SK-N-SH (cell line): ENCODE data around the gene SOX2. TPM values are rescaled to one million over a fixed set of nuclear protein-coding genes. Genes with fewer than 3 reads are reported as not detected.

ENCODE experiments used
- CTCF ChIA-PET: fragments of 300-600, 350-600 bp; formaldehyde crosslinking; extraction: SDS; loops from one replicate; lab custom pipeline; 2021; lab: Yijun Ruan, JAX
- POLR2A ChIA-PET: fragments of 350-600 bp; sonication (Branson Sonifier 250); formaldehyde crosslinking; extraction: SDS; loops from one replicate; lab custom pipeline; 2020; ENCODE audit warnings: antibody characterized with exemption, inconsistent platforms; lab: Yijun Ruan, JAX
- DNase-seq: peaks from one replicate; pipeline ENCODE4 v3.0.0; 2012
- H2AFZ ChIP-seq: fragments of 200-600 bp; sonication (generic); 2 replicates; pipeline ENCODE4 v1.8.1; 2016; ENCODE audit warnings: antibody characterized with exemption, mild to moderate bottlenecking, low read depth
- H3F3A ChIP-seq: fragments of 200-600 bp; sonication (generic); replicated peaks from 2 replicates; pipeline ENCODE3; 2016; ENCODE audit warnings: antibody characterized with exemption, mild to moderate bottlenecking; ENCODE audit not compliant: insufficient read depth
- H3K27ac ChIP-seq, 2 experiments: fragments of 200-500 bp in 1 of 2; fragments of 200-600 bp in 1 of 2; sonication (Bioruptor generic) in 1 of 2; sonication (generic), shearing (Covaris generic) in 1 of 2; 2 replicates each; pipeline versions ENCODE4 v1.5.1 to v1.6.1; 2014 to 2016; ENCODE audit warnings: low read depth in 2 of 2, inconsistent platforms in 1 of 2, low read length in 1 of 2, mild to moderate bottlenecking in 1 of 2, mixed read lengths in 1 of 2
- H3K27me3 ChIP-seq: fragments of 200-600 bp; sonication (generic), shearing (Covaris generic); 2 replicates; pipeline ENCODE4 v1.6.1; 2016; ENCODE audit warnings: mixed run types; ENCODE audit not compliant: insufficient read depth
- H3K36me3 ChIP-seq, 2 experiments: fragments of 200-500 bp in 1 of 2; fragments of 200-600 bp in 1 of 2; sonication (Bioruptor generic) in 1 of 2; sonication (generic) in 1 of 2; replicated peaks in 1 of 2; 2 replicates each; pipeline versions ENCODE3 to v1.5.1; 2014 to 2016; ENCODE audit warnings: low read length in 1 of 2, mild to moderate bottlenecking in 1 of 2; ENCODE audit not compliant: insufficient read depth in 2 of 2, control insufficient read depth in 1 of 2
- H3K4me1 ChIP-seq, 2 experiments: fragments of 200-500 bp in 1 of 2; fragments of 200-600 bp in 1 of 2; sonication (Bioruptor generic) in 1 of 2; sonication (generic), shearing (Covaris generic) in 1 of 2; 2 replicates each; pipeline versions ENCODE4 v1.5.1 to v1.6.1; 2014 to 2016; ENCODE audit warnings: low read depth in 1 of 2, low read length in 1 of 2, mixed run types in 1 of 2; ENCODE audit not compliant: insufficient read depth in 2 of 2, control insufficient read depth in 1 of 2
- H3K4me2 ChIP-seq: fragments of 200-600 bp; sonication (generic), shearing (Covaris generic); 2 replicates; pipeline ENCODE4 v1.6.1; 2017; ENCODE audit warnings: mixed run types
- H3K4me3 ChIP-seq, 2 experiments: fragments of 200-500 bp in 1 of 2; fragments of 200-600 bp in 1 of 2; sonication (Bioruptor generic) in 1 of 2; sonication (generic), shearing (Covaris generic) in 1 of 2; 2 replicates each; pipeline versions ENCODE4 v1.5.1 to v1.8.1; 2014 to 2016; ENCODE audit warnings: low read depth in 2 of 2, inconsistent platforms in 1 of 2, low read length in 1 of 2, mild to moderate bottlenecking in 1 of 2, mixed read lengths in 1 of 2, moderate library complexity in 1 of 2
- H3K79me2 ChIP-seq: fragments of 200-600 bp; sonication (generic); 2 replicates; pipeline ENCODE4 v1.8.1; 2017; ENCODE audit warnings: mild to moderate bottlenecking; ENCODE audit not compliant: insufficient read depth
- H3K9ac ChIP-seq: fragments of 200-600 bp; sonication (generic); 2 replicates; pipeline ENCODE4 v1.6.1; 2017; ENCODE audit warnings: mixed run types
- H3K9me2 ChIP-seq: fragments of 200-600 bp; sonication (generic); 2 replicates; pipeline ENCODE4 v1.6.1; 2017; ENCODE audit warnings: mixed run types
- H3K9me3 ChIP-seq: fragments of 200-600 bp; sonication (generic); 2 replicates; pipeline ENCODE4 v1.6.1; 2017; ENCODE audit warnings: mixed run types, mild to moderate bottlenecking, moderate library complexity
- H4K20me1 ChIP-seq: fragments of 200-600 bp; sonication (generic); 2 replicates; pipeline ENCODE4 v1.6.1; 2017; ENCODE audit warnings: mild to moderate bottlenecking, mixed run types; ENCODE audit not compliant: insufficient read depth
- EP300 ChIP-seq, 2 experiments: IDR thresholded peaks; 2 replicates each; pipeline versions ENCODE4 v1.4.0 to v1.6.1; 2012; ENCODE audit warnings: borderline replicate concordance in 1 of 2, low read depth in 1 of 2, low read length in 1 of 2
- FOXM1 ChIP-seq: IDR thresholded peaks from 2 replicates; pipeline ENCODE4 v1.4.0; 2012; ENCODE audit warnings: low read depth, mild to moderate bottlenecking
- GABPA ChIP-seq: IDR thresholded peaks from 2 replicates; pipeline ENCODE4 v1.4.0; 2012; ENCODE audit warnings: low read depth, mild to moderate bottlenecking
- GATA2 ChIP-seq: sonication (generic); formaldehyde crosslinking; IDR thresholded peaks from 2 replicates; pipeline ENCODE4 v1.5.0; 2020; ENCODE audit warnings: mild to moderate bottlenecking, missing genetic modification reagents
- JUND ChIP-seq: IDR thresholded peaks from 2 replicates; pipeline ENCODE4 v1.4.0; 2012
- MXI1 ChIP-seq: IDR thresholded peaks from 2 replicates; pipeline ENCODE4 v1.6.1; 2012; ENCODE audit warnings: mild to moderate bottlenecking, low read depth, low read length, improper control_type of control experiment
- NRF1 ChIP-seq: IDR thresholded peaks from 2 replicates; pipeline ENCODE4 v1.6.1; 2012; ENCODE audit warnings: low read depth, mild to moderate bottlenecking, low read length
- RAD21 ChIP-seq: IDR thresholded peaks from 2 replicates; pipeline ENCODE4 v1.6.1; 2012; ENCODE audit warnings: mild to moderate bottlenecking, low read length
- SMC3 ChIP-seq: IDR thresholded peaks from 2 replicates; pipeline ENCODE4 v1.6.1; 2012; ENCODE audit warnings: low read depth, low read length, improper control_type of control experiment
- TAF1 ChIP-seq: IDR thresholded peaks from 2 replicates; pipeline ENCODE4 v1.6.1; 2012; ENCODE audit warnings: low read depth, mild to moderate bottlenecking, low read length, moderate library complexity, borderline replicate concordance
- WGBS: methylation state at CpG from one replicate; pipeline ENCODE4 v1.1.6; 2017; ENCODE audit warnings: low lambda C conversion rate; 5-methylcytosine and 5-hydroxymethylcytosine counted together
- polyA plus RNA-seq, 3 experiments: library from polyadenylated mRNA; depleted of rRNA; stranded (reverse); fragments of >200 nt; gene quantifications; 2 replicates each; pipeline ENCODE4 v1.2.3, GENCODE V29; 2012
- TF ChIP-seq, protein P1 (sequence below): IDR thresholded peaks from 2 replicates; pipeline ENCODE4 v1.4.0; 2012; ENCODE audit warnings: low read depth, borderline replicate concordance
- TF ChIP-seq, protein P2 (sequence below): IDR thresholded peaks from 2 replicates; pipeline ENCODE4; 2012
- TF ChIP-seq, protein P3 (sequence below): IDR thresholded peaks from 2 replicates; pipeline ENCODE4 v1.4.0; 2012; ENCODE audit warnings: low read depth
- TF ChIP-seq, protein P4 (sequence below): IDR thresholded peaks from 2 replicates; pipeline ENCODE4 v1.4.0; 2012; ENCODE audit warnings: low read depth, borderline replicate concordance

Gene SOX2
- polyA plus RNA-seq (2012; rRNA removed) = 0.10 and 0.13 TPM in 2 replicates
- polyA plus RNA-seq (2012; cell fraction: cytosol; rRNA removed) = 0.12 and 0.16 TPM in 2 replicates
- polyA plus RNA-seq (2012; cell fraction: nucleus; rRNA removed) = 0.02 and 0.14 TPM in 2 replicates

DNA sequence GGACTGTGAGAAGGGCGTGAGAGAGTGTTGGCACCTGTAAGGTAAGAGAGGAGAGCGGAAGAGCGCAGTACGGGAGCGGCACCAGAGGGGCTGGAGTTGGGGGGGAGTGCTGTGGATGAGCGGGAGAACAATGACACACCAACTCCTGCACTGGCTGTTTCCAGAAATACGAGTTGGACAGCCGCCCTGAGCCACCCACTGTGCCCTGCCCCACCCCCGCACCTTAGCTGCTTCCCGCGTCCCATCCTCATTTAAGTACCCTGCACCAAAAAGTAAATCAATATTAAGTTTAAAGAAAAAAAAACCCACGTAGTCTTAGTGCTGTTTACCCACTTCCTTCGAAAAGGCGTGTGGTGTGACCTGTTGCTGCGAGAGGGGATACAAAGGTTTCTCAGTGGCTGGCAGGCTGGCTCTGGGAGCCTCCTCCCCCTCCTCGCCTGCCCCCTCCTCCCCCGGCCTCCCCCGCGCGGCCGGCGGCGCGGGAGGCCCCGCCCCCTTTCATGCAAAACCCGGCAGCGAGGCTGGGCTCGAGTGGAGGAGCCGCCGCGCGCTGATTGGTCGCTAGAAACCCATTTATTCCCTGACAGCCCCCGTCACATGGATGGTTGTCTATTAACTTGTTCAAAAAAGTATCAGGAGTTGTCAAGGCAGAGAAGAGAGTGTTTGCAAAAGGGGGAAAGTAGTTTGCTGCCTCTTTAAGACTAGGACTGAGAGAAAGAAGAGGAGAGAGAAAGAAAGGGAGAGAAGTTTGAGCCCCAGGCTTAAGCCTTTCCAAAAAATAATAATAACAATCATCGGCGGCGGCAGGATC is at the start of gene SOX2:
Gene SOX2, plus strand, starts transcription at position 601 of the 811 bp plus-strand sequence. CDS start 436 bp downstream, outside the sequence.
- Histone ChIP-seq H3K36me3 (no peaks in the 10 kb centered on the region), H3K9ac (no peak within 1 kb of the TSS), H3K27ac (no peak within 1 kb of the TSS; a peak in 1 of 4 replicates), H3K9me3 (no peaks in the 10 kb centered on the region), H3K9me2 (no peaks in the 10 kb centered on the region), H3K27me3 (peaks cover 14% of the 10 kb centered on the region; the same call in 1 of the 2 replicates), H4K20me1 (no peaks in the 10 kb centered on the region), H3K79me2 (no peaks in the 10 kb centered on the region), H3F3A (no peaks in the 10 kb centered on the region), H3K4me2 (peak within 1 kb of the TSS; percentile 72), H3K4me1 (peaks cover 0 to 16% of the 10 kb centered on the region in 2 experiments; a peak in 1 of 4 replicates), H3K4me3 (peak within 1 kb of the TSS; percentile 49 to 56), H2AFZ (peak within 1 kb of the TSS; percentile 90)
- 21% methylated on average over 31 of the region's 37 CpGs for WGBS
- TF ChIP-seq, protein P1, sequence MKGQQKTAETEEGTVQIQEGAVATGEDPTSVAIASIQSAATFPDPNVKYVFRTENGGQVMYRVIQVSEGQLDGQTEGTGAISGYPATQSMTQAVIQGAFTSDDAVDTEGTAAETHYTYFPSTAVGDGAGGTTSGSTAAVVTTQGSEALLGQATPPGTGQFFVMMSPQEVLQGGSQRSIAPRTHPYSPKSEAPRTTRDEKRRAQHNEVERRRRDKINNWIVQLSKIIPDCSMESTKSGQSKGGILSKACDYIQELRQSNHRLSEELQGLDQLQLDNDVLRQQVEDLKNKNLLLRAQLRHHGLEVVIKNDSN = no peak
- TF ChIP-seq, protein P2, sequence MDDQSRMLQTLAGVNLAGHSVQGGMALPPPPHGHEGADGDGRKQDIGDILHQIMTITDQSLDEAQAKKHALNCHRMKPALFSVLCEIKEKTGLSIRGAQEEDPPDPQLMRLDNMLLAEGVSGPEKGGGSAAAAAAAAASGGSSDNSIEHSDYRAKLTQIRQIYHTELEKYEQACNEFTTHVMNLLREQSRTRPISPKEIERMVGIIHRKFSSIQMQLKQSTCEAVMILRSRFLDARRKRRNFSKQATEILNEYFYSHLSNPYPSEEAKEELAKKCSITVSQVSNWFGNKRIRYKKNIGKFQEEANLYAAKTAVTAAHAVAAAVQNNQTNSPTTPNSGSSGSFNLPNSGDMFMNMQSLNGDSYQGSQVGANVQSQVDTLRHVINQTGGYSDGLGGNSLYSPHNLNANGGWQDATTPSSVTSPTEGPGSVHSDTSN = peak; percentile 38; the same call in 1 of the 2 replicates
- TF ChIP-seq, protein P3, sequence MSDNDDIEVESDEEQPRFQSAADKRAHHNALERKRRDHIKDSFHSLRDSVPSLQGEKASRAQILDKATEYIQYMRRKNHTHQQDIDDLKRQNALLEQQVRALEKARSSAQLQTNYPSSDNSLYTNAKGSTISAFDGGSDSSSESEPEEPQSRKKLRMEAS = peak; percentile 21; the same call in 1 of the 2 replicates
- TF ChIP-seq RAD21 = no peak
- TF ChIP-seq MXI1 = peak; percentile 90
- no peak for TF ChIP-seq TAF1
- TF ChIP-seq NRF1 = no peak
- TF ChIP-seq, protein P4, sequence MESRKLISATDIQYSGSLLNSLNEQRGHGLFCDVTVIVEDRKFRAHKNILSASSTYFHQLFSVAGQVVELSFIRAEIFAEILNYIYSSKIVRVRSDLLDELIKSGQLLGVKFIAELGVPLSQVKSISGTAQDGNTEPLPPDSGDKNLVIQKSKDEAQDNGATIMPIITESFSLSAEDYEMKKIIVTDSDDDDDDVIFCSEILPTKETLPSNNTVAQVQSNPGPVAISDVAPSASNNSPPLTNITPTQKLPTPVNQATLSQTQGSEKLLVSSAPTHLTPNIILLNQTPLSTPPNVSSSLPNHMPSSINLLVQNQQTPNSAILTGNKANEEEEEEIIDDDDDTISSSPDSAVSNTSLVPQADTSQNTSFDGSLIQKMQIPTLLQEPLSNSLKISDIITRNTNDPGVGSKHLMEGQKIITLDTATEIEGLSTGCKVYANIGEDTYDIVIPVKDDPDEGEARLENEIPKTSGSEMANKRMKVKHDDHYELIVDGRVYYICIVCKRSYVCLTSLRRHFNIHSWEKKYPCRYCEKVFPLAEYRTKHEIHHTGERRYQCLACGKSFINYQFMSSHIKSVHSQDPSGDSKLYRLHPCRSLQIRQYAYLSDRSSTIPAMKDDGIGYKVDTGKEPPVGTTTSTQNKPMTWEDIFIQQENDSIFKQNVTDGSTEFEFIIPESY = no peak
- TF ChIP-seq EP300 (IDR thresholded peaks at IDR 0.05; ENCODE audit: borderline replicate concordance in 1 of 2, low read depth in 1 of 2, low read length in 1 of 2) = no peak
- no peak for TF ChIP-seq JUND
- TF ChIP-seq SMC3 = no peak
- no peak for TF ChIP-seq GABPA
- no peak for TF ChIP-seq FOXM1
- TF ChIP-seq GATA2 (CRISPR knock-in tag) = no peak
- POLR2A ChIA-PET = no interaction called here
- CTCF ChIA-PET = interaction anchor here (0.9 to 1.9 kb wide), 6 partner anchors 10 to 548 kb away, joined by 3 to 6 read pairs (median 4); no protein-coding TSS in a partner anchor
- DNase-seq = peak; percentile 98
